Activated CD4-positive, alpha-beta T cell treated with anti-CD3 and anti-CD28 coated beads for 48 hours (primary cell): ENCODE results near the gene RBM19.

ENCODE experiments used
- DNase-seq: peaks from one replicate; pipeline ENCODE4 v3.0.0-alpha.2; 2020

RBM19 gene

DNA sequence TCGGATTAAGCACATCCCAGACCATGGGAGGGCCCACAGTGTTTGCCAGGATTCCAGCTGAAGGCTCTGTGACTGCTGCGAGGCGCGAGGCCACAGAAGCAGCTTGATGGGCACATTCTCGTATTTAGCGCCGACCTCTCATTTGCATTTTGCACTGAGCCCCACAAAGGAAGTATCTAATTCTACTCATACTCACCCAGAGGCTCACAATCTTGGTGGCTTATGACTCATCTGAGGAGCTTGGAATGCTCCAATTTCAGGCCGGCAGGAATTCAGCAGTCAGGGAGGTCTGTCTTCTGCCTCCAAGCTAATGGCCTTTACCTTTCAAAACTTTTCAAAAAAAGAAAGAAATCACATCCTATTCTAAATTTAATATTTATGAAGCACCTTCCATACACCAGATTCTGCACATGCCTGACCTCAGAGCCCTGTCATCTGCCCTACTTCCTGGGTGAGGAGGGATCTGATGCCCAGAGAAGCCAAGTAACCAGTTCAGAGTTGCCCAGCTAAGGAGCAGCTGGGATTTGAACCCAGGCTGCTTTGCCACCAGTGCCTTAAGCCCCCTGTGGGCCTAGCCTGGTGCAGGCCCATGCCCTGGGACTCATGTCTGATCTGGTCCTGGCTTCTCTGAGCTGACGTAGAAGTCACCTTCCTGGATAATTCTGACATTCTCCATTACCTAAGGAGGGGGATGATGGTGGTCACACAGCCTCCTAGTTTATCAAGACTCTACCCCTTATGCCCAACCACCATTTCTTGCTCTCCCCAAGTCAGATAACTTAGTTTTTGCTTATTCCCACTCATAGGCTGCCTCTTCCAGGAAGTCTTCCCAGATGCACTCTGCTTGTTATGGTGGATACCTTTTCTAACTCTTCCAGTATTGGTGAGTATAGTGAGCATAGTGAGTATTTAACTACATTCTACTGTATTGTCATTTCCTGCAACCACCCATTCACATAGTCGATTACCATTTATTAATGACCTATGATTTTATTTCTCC, 198.9 kb downstream of the RBM19 start:
- no peak for DNase-seq
